Body of pancreas (tissue), 4 donors: Measurements from ENCODE around the gene CHMP4B. TPM values are rescaled to one million over a fixed set of nuclear protein-coding genes. Genes with fewer than 3 reads are reported as not detected.

ENCODE experiments used
- ATAC-seq: fragments of 150-250 bp; one replicate; pipeline ENCODE4 v1.9.1; 2016
- DNase-seq, 4 donors: peaks; one replicate each; pipeline ENCODE4 v3.0.0-alpha.2; 2019
- H3K27ac ChIP-seq, 4 donors: fragments of 200-600 bp; sonication (generic); 1 replicate in 3 of 4; 2 replicates in 1 of 4; pipeline versions ENCODE4 v1.5.1 to v1.6.1; 2016 to 2019; ENCODE audit warnings: mild to moderate bottlenecking in 1 of 4, mixed read lengths in 1 of 4, moderate library complexity in 1 of 4
- H3K27me3 ChIP-seq, 2 donors: fragments of 200-600 bp; sonication (generic); one replicate each; pipeline ENCODE4 v1.6.0; 2016; ENCODE audit warnings: mild to moderate bottlenecking in 1 of 2
- H3K36me3 ChIP-seq, 2 donors: fragments of 200-600 bp; sonication (generic); replicated peaks in 1 of 2; 2 replicates each; pipeline ENCODE4 v1.5.1; 2016; ENCODE audit warnings: low read depth in 2 of 2; ENCODE audit not compliant: insufficient read depth in 1 of 2
- H3K4me1 ChIP-seq: fragments of 200-600 bp; sonication (generic); one replicate; pipeline ENCODE4 v1.6.0; 2016
- H3K4me3 ChIP-seq, 2 donors: fragments of 200-600 bp; sonication (generic); 1 replicate in 1 of 2; 2 replicates in 1 of 2; pipeline ENCODE4 v1.5.1; 2016 to 2019
- H3K9me3 ChIP-seq, 3 donors: fragments of 200-600 bp; sonication (generic); 1 replicate in 2 of 3; 2 replicates in 1 of 3; pipeline ENCODE4 v1.5.1; 2016
- CTCF ChIP-seq, 7 experiments: fragments of 450-650 bp in 4 of 7; fragments of 200-600 bp in 3 of 7; sonication (generic) in 3 of 7; IDR thresholded peaks; one replicate each; pipeline ENCODE4 v1.5.1; 2016 to 2019; ENCODE audit warnings: antibody characterized with exemption in 7 of 7
- POLR2A ChIP-seq, 3 donors: fragments of 450-650 bp; IDR thresholded peaks; one replicate each; pipeline ENCODE4 v1.6.1; 2016; ENCODE audit warnings: antibody characterized with exemption in 3 of 3, mild to moderate bottlenecking in 2 of 3
- WGBS, 2 donors: methylation state at CpG; one replicate each; pipeline ENCODE4 v1.1.5; 2017; 5-methylcytosine and 5-hydroxymethylcytosine counted together
- intact Hi-C: fragments of 100-400 bp; cut with DNase I; formaldehyde crosslinking; loops from one replicate; pipeline ENCODE4 v1.15.1; 2023
- total RNA-seq, 2 donors: library from RNA; depleted of rRNA; stranded (reverse); fragments of >200 nt; gene quantifications; one replicate each; pipeline ENCODE4 v1.1.0, GENCODE V29; 2016

Gene CHMP4B
- total RNA-seq, 2 donors from 2014 or later = 24.1 to 43.3 TPM

DNA sequence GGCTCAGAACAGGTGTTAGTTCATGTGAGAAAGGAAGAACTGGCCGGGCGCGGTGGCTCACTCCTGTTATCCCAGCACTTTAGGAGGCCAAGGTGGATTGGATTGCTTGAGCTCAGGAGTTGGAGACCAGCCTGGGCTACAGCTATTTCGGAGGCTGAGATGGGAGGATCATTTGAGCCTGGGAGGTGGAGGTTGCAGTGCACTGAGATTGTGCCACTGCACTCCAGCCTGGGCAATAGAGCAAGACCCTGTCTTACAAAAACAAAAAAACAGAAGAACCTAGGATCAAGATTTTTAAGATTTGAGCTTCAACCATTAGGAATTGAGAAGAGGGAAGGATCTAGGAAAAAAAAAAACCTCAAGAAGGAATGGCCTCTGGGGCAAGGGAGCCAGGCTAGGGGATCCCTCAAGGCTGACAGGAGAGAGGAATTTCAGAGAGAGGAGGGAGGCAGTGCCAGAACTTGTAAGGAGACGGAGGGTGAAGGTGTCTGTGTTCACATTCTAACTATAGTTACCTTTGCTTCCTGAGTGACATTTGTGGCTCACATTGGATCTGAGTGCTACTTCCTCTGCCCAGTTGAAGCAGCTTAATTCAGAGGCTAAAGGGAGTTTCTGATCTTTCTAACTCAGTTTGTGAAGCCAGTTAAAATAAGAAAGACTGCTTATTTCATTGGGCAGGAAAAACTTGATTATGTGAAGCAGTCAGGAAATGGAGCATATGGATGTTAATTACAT is 26.1 kb downstream of the CHMP4B start:
- H3K27me3 ChIP-seq = no peaks in the 10 kb centered on the region
- 84 to 90% methylated on average over 5 of the region's 5 CpGs for whole genome bisulfite sequencing, 2 donors
- H3K9me3 ChIP-seq = no peaks in the 10 kb centered on the region
- peaks cover 85% of the 10 kb centered on the region for H3K4me1 ChIP-seq
- H3K36me3 ChIP-seq = no peaks in the 10 kb centered on the region
- no peak overlapping the region for H3K27ac ChIP-seq
- intact Hi-C loops = no loop called here
- DNase-seq (no peak), ATAC-seq (no peak)
- TF ChIP-seq POLR2A (IDR thresholded peaks at IDR 0.05) (no peak), CTCF (IDR thresholded peaks at IDR 0.05) (no peak)
- H3K4me3 ChIP-seq = no peak overlapping the region

DNA sequence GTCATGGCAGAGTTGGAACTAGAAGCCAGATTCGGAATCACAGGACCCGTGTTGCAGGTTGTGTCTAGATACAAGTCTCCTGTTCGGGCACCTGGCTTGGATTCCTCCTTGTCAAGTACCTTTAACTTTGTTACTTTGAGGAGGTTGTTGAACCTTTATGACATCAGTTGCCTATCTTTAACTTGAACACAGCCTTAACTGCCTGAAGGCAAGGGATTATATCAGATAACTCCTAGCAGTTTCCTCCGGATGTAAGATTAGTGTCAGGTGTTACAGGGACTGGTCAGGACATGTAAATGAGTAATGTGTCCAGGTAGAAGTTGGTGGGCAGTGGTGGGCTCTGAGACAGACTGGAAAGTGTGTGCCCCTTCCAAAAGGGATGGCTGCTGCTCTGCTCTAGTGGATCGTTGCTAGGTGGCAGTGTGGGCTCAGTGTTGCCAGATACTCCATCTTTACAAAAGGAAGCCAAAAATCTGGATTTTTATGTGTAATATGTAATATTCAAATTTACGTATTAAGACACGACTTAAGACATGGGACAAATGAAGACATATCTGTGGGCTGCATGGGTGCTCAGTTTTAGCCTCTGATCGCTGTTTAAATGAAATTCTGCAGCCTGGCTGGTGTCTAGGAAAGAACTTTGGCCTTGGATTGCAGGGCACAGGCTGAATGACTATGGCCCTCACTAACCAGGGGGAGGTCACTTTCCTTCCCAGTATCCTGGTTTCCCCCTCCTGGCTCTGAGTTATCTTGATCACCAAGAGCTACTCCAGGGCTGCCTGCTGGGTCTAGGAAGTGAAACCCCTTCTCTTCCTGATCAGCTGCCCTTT is 27.1 kb downstream of the CHMP4B start:
- no peak for TF ChIP-seq POLR2A (IDR thresholded peaks at IDR 0.05)
- no peak for TF ChIP-seq CTCF (IDR thresholded peaks at IDR 0.05)
- intact Hi-C loops = no loop called here
- ATAC-seq (no peak), DNase-seq (no peak)
- no peaks in the 10 kb centered on the region for H3K9me3 ChIP-seq
- H3K27me3 ChIP-seq = no peaks in the 10 kb centered on the region
- H3K27ac ChIP-seq = peak overlapping the region in 2 of 4 donors; percentile 35 to 43
- H3K4me3 ChIP-seq = no peak overlapping the region
- H3K36me3 ChIP-seq = no peaks in the 10 kb centered on the region
- H3K4me1 ChIP-seq = peaks cover 86% of the 10 kb centered on the region
- 64% methylated on average over 8 of the region's 8 CpGs for WGBS, 2 donors

GRCh38 chr20:33839591-33839990 is 28.4 kb downstream of the CHMP4B start:
- peak; percentile 66 for ATAC-seq
- intact Hi-C loops = no loop called here
- 28 to 33% methylated on average over 1 to 3 of the region's 3 CpGs for WGBS, 2 donors
- Histone ChIP-seq H3K4me1 (peaks cover 86% of the 10 kb centered on the region), H3K9me3 (no peaks in the 10 kb centered on the region), H3K36me3 (no peaks in the 10 kb centered on the region), H3K4me3 (no peak overlapping the region), H3K27me3 (no peaks in the 10 kb centered on the region), H3K27ac (peak overlapping the region in 3 of 4 donors; percentile 11 to 43 (median 35))
- DNase-seq = peak; percentile 75 to 92 (median 82)
- no peak for TF ChIP-seq CTCF (IDR thresholded peaks at IDR 0.05)
- no peak for TF ChIP-seq POLR2A (IDR thresholded peaks at IDR 0.05)

- WGBS, 2 donors = 80 to 91% methylated on average over 7 of the region's 7 CpGs
- H3K4me3 ChIP-seq = no peak overlapping the region
- no peak overlapping the region for H3K27ac ChIP-seq
These were observed 29.0 kb downstream of the CHMP4B start for GRCh38 chr20:33840160-33840559.

More at GRCh38 chr20:33840160-33840559, 29.0 kb downstream of the CHMP4B start:
- no peaks in the 10 kb centered on the region for H3K9me3 ChIP-seq
- DNase-seq (no peak), ATAC-seq (no peak)
- H3K27me3 ChIP-seq = no peaks in the 10 kb centered on the region
- intact Hi-C loops = no loop called here
- no peaks in the 10 kb centered on the region for H3K36me3 ChIP-seq
- peaks cover 86% of the 10 kb centered on the region for H3K4me1 ChIP-seq
- TF ChIP-seq CTCF (IDR thresholded peaks at IDR 0.05) = no peak
- TF ChIP-seq POLR2A (IDR thresholded peaks at IDR 0.05) = no peak
